ENCODE measurements around the gene EFCAB12. TPM values are rescaled to one million over a fixed set of nuclear protein-coding genes. Genes with fewer than 3 reads are reported as not detected.
"Not testable (repeated sequence)": the region's sequence is repeated elsewhere in the genome, so short reads cannot be mapped to it uniquely, and the experiment has no call there.

Gene EFCAB12
- total and polyA plus RNA-seq, 9 donors, result 0.53 to 8.4 (median 1.6) TPM

- no peak overlapping the region for H3K4me3 ChIP-seq
- TF ChIP-seq EP300 (IDR thresholded peaks at IDR 0.05), result no peak
- no peak for TF ChIP-seq CTCF (IDR thresholded peaks at IDR 0.05)
- no peak for TF ChIP-seq POLR2A (IDR thresholded peaks at IDR 0.05)
- 79 to 87% (median 84%) methylated on average over 16 of the region's 16 CpGs for WGBS, 3 donors
- no peaks in the 10 kb centered on the region for H3K9me3 ChIP-seq
- DNase-seq, result no peak
- no peak overlapping the region for H3K27ac ChIP-seq
- no peaks in the 10 kb centered on the region for H3K27me3 ChIP-seq
- H3K4me1 ChIP-seq (ENCODE audit: insufficient read depth), result no peaks in the 10 kb centered on the region
- no peaks in the 10 kb centered on the region for H3K36me3 ChIP-seq
- intact Hi-C loops (cut with DNase I), result no loop called here
Observed at GRCh38 chr3:129366312-129366831, 62.1 kb downstream of the EFCAB12 start.

GRCh38 chr3:129365296-129366136 lies 62.9 kb downstream of the EFCAB12 start:
- H3K4me3 ChIP-seq, result no peak overlapping the region
- no peaks in the 10 kb centered on the region for H3K27me3 ChIP-seq
- TF ChIP-seq EP300 (IDR thresholded peaks at IDR 0.05) (no peak), CTCF (IDR thresholded peaks at IDR 0.05) (no peak), POLR2A (IDR thresholded peaks at IDR 0.05) (no peak)
- no peaks in the 10 kb centered on the region for H3K4me1 ChIP-seq (ENCODE audit: insufficient read depth)
- DNase-seq, result no peak
- 70 to 79% (median 78%) methylated on average over 13 of the region's 13 CpGs for WGBS, 3 donors
- H3K9me3 ChIP-seq, result no peaks in the 10 kb centered on the region
- no peak overlapping the region for H3K27ac ChIP-seq
- intact Hi-C loops (cut with DNase I), result no loop called here
- no peaks in the 10 kb centered on the region for H3K36me3 ChIP-seq

GRCh38 chr3:129364811-129365210 lies 63.6 kb downstream of the EFCAB12 start:
- DNase-seq; H3K27me3 ChIP-seq; H3K36me3 ChIP-seq; H3K27ac ChIP-seq; H3K9me3 ChIP-seq; H3K4me3 ChIP-seq; intact Hi-C loops (cut with DNase I); H3K4me1 ChIP-seq (ENCODE audit: insufficient read depth): not testable (repeated sequence)
- 60 to 92% (median 82%) methylated on average over 2 of the region's 2 CpGs for WGBS, 3 donors

GRCh38 chr3:129363356-129363755 lies 65.1 kb downstream of the EFCAB12 start:
- H3K4me3 ChIP-seq; DNase-seq; intact Hi-C loops (cut with DNase I); H3K27me3 ChIP-seq; H3K36me3 ChIP-seq; H3K9me3 ChIP-seq; H3K27ac ChIP-seq; H3K4me1 ChIP-seq (ENCODE audit: insufficient read depth): not testable (repeated sequence)
- 95 to 97% (median 95%) methylated on average over 6 to 28 of the region's 28 CpGs for WGBS, 3 donors

- no peaks in the 10 kb centered on the region for H3K27me3 ChIP-seq
- WGBS, 3 donors, result 31 to 43% (median 35%) methylated on average over 12 to 13 of the region's 13 CpGs
- TF ChIP-seq POLR2A (IDR thresholded peaks at IDR 0.05) (no peak), CTCF (IDR thresholded peaks at IDR 0.05) (no peak), EP300 (IDR thresholded peaks at IDR 0.05) (no peak)
- H3K4me1 ChIP-seq (ENCODE audit: insufficient read depth), result no peaks in the 10 kb centered on the region
- no peak overlapping the region for H3K4me3 ChIP-seq
- H3K36me3 ChIP-seq, result no peaks in the 10 kb centered on the region
- intact Hi-C loops (cut with DNase I), result no loop called here
- no peak for DNase-seq
- no peaks in the 10 kb centered on the region for H3K9me3 ChIP-seq
- no peak overlapping the region for H3K27ac ChIP-seq
Observed at GRCh38 chr3:129360705-129361460, 67.6 kb downstream of the EFCAB12 start.
